D341Med (cell line): ENCODE measurements around the gene PLCG2.
"Not testable (repeated sequence)": the region's sequence is repeated elsewhere in the genome, so short reads cannot be mapped to it uniquely, and the experiment has no call there.

Source experiments
- DNase-seq: peaks from one replicate; pipeline ENCODE4 v3.0.0; 2012; ENCODE audit warnings: low spot score

PLCG2 gene

DNA sequence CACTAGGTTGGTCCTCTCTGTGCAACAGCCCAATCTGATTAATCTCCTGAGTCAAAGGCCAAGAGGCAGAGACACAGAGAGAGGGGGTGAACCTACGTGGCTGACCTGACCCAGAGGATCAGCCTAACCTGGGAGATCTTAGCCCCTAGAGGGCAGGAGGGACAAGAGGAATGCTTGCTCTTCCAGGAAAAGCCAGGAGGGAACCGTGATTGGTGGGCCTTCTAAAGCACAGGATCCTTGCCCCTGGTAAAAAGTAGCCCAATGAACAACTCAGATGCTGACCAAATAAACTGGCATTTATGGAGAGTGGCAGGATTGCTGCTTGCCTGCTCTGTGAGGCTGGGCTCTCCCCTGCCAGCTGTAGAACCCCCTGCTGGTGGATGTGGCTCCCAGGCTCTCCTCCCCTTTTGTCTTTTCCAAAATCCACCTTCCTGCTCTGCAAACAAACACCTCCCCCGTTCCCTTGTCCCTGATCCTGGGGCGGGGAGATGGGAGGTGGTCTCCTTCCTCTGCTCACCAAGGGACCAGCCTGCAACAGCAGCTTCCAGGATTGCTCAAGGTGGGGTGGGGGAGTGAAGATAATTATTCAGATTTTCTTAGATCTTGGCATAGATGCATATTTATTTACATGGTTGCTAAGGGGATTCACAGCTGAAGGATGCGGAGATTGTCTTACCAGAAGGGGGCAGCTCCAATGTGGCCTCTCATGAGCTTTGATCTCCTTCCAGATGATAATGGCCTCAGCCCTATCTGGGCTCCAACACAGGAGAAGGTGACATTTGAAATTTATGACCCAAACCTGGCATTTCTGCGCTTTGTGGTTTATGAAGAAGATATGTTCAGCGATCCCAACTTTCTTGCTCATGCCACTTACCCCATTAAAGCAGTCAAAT is 160.3 kb downstream of the PLCG2 start:
- peak; percentile 41 for DNase-seq

DNA sequence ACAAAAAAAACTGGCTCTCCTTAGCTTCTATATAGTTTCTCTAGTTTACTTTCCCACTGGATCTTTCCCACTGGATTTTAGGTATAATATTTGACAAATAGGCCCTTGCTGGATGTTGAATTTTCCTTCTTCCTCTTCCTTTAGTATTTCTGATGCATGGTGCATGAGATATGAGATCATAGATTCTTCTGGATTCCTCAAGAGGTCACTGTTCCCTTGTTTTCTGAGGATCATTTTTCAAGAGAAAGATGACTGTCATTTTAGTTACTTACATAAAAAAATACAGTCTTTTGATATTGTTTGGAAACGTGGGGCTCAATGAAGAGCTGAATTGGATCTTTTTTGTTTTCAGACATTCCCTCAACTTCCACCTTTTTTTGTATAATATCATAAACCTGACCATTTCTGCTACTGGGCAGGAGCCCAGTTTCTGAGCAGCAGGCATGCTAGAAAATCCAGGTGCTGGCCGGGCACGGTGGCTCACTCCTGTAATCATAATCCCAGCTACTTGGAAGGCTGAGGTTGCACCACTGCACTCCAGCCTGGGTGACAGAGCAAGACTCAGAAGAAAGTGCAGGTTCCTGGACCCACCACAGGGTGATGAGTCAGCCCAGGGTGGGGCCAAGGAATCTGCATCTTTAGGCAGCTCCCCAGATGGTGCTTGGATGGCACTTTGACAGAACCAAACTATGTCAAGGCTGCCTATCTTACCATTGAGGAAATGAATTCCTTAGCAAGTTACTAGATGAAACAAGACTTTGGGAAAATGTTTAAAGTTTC is 161.9 kb downstream of the PLCG2 start:
- no peak for DNase-seq

DNA sequence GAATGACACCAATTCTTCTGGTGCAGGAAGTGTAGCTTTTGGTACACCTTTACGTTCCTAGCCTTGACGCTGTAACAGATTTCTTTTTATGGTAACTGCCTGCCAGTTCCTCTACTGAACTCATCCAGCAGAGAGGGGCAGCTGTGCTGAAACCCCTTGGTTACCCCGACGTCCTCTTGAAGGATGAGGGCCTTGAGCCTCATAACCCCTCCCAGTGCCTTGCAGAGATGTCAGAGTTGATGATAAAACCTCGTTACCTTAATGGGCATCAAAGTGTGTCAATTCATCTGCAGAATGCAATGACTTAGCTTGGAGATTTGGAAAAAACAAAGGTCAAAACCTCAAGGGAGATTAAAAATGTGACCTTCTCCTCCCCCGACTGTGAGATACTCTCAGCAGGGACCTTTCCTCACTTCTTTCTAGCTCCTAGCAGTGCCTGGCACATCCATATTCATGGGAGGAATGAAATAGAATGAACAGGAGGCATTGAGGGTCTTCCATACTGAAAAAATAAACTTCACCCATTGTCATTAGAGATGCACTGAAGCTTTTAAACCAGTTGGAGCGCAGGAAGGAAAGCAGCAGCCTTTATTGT is 163.0 kb downstream of the PLCG2 start:
- no peak for DNase-seq

DNA sequence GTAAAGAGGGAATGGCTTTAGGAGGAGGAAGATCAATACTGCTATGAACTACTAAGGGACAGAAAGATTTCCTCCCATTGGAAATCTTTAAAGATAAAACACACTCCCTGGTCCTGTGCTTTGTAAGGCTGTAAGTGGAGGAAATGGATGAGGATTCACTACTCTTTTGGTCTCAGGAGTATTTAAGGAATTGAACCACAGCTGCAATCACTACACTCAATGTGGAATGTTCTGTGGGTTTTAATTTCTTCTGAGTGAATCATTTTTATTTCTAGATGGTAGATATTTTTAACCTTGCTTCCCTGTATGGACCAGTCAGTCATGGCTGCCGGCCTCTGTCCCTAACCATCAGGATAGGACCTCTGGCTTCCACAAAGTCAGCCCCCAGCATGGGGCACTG is 166.6 kb downstream of the PLCG2 start:
- no peak for DNase-seq

DNA sequence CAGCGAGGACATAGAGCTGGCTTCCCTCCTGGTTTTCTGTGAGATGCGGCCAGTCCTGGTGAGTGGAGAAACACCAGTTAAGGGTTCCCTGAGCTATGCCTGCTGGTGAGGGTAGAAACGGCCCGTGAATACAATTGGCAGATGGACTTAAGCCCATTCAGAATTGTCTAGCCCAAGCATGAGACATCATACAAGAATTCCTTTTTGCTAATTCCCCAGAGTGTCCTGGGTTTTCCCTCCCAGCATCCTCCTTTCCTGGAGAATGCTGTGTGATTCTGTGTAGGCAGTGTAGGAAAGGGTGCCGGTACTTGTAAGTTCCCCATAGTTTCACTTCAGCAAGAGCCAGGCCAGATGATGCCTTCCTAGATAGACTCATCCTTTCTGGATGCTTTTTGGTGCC is 167.1 kb downstream of the PLCG2 start:
- DNase-seq, result no peak

DNA sequence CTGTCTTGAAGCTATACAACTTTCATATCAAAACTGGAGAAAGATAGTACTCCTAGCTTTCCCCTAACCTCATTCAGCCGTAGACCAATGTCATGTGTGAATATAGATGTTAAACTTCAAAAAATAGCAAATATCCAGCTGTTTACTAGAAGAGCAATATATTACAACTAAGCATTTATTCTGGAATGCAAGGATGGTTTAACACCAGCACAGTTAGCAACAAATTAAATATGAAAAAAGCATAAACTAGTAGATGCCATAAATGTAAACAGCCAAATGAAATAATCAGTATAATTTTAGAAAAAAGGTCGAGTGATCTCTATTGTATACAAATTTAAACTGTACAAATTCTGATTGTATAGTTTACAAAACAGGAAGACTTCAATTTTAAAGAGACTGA is 172.5 kb downstream of the PLCG2 start:
- DNase-seq, result no peak

DNA sequence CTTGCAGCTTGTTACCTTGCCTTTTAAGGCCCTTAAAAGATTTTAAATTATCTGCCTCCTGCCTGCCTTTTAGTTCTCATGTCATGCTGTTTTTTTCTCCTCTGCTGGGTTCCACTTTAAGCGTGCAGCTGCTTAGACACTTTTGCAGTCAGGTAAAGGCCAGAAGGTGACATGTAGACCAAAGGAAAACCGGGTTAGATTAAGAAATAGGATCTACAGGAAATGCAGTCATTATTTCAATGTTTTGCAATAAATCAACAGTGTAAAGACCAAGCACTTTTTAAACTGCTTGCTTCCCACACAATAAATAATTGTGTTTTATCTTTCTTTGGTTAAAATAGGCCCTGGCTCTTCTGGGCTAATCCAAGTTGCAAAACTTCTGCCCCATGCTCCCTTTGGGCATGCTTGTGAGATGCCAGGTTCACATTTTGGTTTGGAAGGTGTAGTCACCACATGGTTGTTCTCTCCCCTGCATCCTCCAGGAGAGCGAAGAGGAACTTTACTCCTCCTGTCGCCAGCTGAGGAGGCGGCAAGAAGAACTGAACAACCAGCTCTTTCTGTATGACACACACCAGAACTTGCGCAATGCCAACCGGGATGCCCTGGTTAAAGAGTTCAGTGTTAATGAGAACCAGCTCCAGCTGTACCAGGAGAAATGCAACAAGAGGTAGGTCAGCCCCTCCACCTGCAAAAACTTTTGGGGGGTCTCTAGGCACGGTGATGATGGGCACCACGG is 177.3 kb downstream of the PLCG2 start:
- no peak for DNase-seq

DNA sequence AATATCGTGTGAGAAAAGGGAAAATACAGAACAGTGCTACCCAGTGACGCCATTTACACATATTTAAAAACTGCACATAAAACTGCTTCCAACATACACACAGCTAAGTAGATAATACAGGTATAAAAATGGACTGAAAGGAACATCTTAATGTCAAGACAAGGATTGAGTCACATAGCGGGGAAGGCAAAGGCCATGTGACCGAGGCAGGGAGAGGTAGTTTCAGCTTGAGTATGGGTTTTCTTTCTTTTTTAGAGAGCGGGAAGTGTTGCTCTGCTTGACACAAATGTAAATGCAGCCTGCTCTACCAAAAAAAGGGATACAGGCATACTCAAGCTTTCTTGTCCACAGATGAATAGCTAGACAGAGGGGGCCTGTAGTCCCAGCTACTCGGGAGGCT is 185.7 kb downstream of the PLCG2 start:
- no peak for DNase-seq

DNA sequence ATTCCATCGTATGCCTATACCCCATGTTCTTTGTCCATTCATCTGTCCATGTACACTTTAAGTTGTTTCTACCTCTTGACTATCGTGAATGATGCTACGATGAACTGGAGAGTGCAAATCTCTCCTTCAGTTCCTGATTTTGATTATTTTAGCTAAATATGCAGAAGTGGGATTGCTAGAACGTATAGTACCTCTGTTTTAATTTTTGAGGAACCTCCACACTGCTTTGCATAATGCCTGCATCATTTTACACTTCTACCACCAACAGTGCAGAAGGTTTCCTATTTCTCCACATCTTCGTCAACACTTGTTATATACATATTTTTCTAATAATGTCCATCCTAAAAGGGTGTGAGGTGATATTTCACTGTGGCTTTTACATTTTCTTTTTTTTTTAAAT is 188.3 kb downstream of the PLCG2 start:
- no peak for DNase-seq

DNA sequence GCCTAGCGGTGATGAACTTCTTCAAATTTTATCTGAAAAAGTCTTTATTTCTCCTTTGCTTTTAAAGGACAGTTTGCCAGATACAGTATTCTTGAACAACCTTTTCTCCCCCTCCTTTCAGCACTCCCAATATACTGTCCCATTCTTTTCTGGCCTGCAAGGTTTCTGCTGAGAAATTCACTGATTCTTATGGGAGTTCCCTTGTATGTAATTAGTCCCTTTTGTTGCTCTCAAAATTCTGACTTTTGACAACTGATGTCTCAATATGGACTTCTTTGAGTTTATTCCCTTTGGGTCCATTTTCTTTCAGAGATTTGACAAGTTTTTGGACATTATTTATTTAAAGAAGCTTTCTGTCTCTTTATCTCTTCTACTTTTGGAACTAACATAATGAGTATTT is 192.8 kb downstream of the PLCG2 start:
- DNase-seq, result no peak

DNA sequence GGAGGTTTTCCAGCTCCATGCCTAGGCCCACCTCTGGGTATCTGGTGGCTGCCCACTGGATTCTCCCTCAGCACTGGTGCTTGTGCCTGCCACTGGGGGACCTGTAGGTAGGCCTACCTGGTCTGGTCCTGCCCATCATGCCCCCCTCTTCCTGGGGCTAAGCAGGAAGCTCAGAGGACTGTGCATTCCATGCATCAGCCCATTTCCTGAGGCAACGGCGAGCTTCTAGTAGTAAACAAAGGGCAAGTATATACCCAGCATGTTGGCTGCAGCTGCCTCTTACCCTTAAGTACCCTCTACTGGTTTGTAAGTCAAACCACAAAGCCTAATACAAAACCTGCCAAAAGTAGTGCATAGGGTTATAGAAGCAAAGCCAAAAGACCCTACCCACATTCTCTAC is 194.6 kb downstream of the PLCG2 start:
- no peak for DNase-seq

DNA sequence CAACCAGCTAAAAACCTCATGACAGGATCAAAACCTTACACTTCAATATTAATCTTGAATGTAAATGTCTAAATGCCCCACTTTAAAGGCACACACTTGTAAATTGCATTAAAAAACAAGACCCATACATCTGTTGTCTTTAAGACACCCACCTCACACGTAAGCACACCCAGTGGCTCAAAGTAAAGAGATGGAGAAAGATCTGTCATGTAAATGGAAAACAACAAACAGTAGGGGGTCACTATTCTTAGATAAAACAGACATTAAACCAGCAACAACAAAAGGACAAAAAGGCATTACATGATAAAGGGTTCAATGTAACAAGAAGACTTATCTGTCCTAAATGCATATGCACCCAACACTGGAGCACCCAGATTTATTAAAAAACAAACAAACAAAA is 196.5 kb downstream of the PLCG2 start:
- DNase-seq, result no peak

DNA sequence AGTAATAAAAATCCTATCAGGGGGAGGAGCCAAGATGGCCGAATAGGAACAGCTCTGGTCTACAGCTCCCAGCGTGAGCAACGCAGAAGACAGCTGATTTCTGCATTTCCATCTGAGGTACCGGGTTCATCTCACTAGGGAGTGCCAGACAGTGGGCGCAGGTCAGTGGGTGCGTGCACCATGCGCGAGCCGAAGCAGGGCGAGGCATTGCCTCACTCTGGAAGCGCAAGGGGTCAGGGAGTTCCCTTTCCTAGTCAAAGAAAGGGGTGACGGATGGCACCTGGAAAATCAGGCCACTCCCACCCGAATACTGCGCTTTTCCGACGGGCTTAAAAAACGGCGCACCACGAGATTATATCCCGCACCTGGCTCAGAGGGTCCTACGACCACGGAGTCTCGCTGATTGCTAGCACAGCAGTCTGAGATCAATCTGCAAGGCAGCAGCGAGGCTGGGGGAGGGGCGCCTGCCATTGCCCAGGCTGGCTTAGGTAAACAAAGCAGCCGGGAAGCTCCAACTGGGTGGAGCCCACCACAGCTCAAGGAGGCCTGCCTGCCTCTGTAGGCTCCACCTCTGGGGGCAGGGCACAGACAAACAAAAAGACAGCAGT is 198.3 kb downstream of the PLCG2 start:
- DNase-seq, result not testable (repeated sequence)

DNA sequence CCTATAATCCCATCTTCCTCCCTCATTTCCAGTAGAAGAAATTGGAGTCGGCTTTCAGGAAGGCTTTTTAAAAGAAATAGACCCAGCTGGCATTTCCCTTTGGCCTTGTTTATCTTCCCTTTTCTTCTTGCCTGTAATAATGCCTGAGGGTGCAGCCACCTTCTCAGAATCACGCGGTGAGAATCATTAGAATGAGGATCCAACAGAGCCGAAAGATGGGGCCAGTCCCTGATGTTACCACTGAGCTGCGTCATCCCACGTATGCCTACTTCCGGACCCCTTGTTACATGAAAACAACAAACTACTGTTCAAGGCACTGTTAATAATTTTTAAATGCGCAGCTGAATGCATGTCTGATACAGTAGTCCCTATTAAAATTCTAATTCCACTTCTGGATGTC is 208.0 kb downstream of the PLCG2 start:
- DNase-seq, result no peak

DNA sequence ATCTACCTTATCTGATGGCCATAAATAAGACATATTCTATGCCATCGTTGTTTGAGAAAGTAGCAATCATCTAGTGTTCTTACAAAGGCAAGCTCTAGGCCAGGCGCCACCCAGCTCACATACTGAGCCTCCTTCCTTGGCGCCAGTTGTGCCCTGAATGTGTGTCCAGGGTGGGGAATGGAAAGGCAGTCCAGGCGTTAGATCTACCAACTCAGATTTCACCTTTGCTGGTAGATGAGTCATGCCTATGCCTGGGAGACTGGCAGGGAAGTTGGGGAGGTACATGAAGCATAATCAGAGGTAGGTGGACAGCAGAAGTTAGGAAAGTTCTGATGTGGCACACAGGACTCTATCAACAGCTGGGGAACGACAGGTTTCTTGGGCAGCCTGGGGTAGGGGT is 208.6 kb downstream of the PLCG2 start:
- DNase-seq, result no peak

DNA sequence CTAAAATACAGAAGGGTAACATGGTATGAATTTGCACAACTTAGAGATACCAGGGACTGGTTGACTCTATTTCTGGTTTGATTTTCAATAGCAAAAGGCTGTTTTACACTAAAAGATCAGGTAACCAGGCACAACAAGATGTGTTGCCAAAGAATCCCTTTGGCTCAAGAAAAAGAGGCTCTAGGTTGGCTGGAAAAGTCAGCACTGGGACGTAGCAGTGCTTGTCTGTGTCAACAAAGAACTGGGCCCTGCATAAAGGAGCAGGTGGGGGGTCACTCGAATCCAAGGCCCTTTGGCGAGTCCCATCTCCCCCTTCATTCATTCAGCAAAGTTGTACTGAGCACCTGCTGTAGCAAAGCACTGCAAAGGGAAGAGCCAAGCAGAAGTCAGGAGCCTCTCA is 213.8 kb downstream of the PLCG2 start:
- no peak for DNase-seq

DNA sequence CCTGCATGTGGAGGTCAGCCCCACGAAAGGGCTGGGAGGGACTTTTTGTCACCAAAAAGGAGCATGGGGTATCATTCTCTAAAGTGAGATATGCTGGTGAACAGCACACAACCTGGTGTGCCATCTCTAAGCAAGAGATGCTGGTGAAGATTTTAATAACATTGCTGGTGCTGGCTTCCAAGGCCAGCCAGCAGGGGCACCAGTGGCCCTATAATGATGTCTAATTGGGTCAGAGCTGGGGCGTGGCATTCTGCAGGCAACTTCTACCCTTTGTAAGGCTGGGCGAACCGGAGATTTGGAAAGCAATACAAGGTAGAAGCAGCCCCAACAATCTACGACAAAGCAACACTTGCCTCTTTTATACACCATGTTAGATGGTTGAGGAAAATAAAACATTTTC is 215.4 kb downstream of the PLCG2 start:
- no peak for DNase-seq

DNA sequence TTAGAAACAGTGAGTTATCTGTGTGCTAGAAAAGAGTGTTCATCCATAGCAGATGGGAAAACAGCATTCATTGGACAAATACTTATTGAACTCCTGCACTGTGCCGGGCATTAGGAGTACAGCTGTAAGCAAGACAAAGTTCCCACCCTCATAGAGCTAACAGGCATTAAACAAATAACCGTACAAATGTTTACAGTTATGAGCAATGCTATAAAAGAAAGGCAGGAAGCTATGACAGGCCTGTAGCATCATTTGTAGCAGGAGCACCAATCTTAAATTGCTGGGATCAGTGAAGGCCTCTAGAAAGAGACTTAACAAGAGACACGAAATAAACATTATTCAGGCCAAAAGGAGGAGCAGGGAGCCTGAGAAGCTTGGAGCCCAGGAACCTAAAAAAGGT is 216.6 kb downstream of the PLCG2 start:
- DNase-seq, result no peak

DNA sequence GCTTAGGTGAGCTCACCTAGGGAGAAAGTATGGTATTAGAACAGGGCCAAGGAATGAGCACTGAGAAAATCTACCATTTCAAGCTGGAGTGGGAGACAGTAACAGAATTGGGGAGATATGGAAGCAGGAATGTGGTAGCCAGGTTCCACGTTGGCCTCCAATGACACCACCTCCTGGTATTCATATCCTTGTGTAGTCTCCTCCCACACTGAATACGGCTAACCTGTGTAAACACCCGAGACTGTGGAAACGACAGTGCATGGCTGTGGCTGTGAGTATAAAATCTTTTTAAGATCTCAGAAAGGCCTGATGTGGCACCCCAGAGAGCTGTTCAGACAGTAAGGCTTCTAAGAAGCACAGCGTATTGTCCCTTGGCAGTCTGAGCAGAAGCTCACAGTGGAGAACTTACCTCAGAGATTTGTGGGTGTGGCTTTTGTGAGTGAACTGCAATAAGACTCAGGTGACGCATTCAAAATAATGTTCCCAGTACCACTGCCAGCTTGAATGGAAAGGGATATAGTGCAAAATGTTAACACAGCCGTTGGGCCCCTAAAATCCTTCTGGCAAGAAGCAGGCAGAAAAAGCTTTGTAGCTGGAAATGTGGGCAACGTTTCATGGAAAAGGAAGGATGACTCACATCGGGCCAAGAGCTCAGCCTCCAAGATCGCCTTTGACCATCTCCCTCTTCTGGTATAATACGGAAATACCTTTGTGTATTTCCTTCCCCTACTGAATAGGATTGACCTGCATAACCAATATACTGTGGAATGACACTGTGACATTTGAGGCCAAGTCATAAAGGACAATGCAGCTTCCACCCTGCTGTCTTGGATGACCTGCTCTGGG is 217.8 kb downstream of the PLCG2 start:
- no peak for DNase-seq

DNA sequence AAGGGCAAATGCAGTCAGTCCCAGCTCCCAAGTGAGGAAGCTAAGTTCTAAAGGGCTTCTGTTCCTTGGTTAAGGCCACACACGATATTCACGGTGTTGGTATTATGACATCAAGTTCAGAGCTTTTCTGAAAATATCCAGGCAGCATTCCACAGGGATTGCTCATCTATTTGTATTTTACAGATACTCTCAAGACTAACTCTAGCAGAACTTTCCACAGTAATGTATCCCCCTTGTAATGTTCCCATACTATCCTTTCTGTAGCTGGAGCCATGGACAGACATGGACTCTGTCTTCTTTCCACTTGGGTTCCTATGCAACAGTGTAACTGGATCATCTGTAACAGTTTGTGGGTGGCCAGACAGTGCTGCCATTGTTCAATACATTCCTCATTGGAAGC is 218.6 kb downstream of the PLCG2 start:
- no peak for DNase-seq

DNA sequence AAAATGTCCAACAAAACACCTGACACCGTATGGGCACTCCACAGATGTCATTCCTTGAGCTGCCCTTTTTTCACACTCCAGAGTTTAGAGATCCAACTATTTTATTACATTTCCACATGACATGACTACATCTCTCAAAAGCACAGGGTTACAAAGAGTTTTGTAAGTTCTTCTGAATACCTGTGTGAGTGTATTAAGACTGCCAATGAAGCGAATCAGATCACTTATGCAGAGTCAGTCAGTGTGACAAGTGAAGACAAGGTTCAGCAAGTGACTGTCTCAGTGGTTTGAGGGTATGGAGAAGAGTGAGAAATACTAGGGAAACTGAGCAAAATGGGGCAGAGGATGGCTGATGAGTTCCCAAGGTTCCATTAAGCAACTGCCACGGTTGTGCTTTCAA is 223.7 kb downstream of the PLCG2 start:
- DNase-seq, result no peak
